ENCODE data around the gene PTGFRN.
A peak's percentile ranks its signal among the peaks of the same experiment; 100 is the strongest.
"Not testable (repeated sequence)": the region's sequence is repeated elsewhere in the genome, so short reads cannot be mapped to it uniquely, and the experiment has no call there.

PTGFRN gene

DNA sequence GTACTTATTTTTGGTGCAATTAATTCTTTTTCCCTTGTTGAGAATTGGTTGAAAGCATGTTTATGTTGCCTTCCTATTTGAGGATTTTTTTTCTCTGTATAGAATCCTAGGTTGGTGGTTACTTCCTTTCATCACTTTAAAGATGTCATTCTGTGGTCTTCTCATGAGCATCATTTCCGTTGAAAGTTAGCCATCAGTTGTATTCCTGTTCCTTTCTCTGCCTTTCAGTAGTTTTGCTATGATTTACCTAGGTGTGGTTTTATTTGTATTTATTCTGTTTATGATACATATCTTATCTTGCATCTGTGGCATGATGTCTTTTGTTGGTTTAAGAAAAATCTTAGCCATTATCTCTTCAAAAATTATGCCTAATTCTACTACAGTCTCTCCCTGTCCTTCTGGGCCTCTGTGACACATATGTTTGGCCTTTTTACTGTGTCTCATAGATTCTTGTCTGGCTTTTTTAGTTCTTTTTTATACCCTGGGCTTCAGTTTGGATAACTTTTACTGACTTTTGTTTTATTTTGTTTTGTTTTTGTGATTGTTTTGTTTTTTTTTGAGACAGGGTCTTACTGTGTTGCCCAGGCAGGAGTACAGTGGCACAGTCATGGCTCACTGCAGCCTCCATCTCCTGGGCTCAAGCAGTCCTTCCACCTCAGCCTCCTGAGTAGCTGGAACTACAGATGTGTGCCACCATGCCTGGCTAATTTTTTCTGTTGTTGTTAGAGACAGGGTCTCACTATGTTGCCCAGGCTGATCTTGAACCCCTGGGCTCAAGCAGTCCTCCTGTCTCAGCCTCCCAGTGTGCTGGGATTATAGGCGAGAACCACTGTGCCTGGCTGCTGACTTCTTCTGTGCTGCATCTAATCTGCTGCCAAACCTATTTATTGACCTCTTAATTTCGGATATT is 24.1 kb downstream of the PTGFRN start:
- no peak for TF ChIP-seq CTCF (IDR thresholded peaks at IDR 0.05; ENCODE audit: insufficient read depth, low read depth, low read length, missing control alignments)
- DNase-seq (ENCODE audit: low read depth), result no peak

GRCh38 chr1:116934586-116935207 is 25.0 kb downstream of the PTGFRN start:
- H3K4me3 ChIP-seq (ENCODE audit: low read depth, low read length), result no peak overlapping the region
- peak; percentile 49 for TF ChIP-seq CTCF (IDR thresholded peaks at IDR 0.05; ENCODE audit: insufficient read depth, low read depth, low read length, missing control alignments)
- DNase-seq (ENCODE audit: low read depth), result peak; percentile 52

More for the DNA sequence above, 24.1 kb downstream of the PTGFRN start:
- H3K4me3 ChIP-seq (ENCODE audit: low read depth, low read length), result no peak overlapping the region

DNA sequence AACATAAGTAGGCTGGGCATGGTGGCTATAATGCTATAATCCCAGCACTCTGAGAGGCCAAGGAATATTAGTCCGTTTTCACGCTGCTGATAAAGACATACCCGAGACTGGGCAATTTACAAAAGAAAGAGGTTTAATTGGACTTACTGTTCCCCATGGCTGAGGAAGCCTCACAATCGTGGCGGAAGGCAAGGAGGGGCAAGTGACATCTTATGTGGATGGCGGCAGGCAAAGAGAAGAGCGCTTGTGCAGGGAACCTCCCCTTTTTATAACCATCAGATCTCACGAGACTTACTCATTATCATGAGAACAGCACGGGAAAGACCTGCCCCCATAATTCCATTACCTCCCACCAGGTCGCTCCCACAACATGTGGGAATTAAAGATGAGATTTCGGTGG is 28.5 kb downstream of the PTGFRN start:
- no peak for DNase-seq (ENCODE audit: low read depth)
- TF ChIP-seq CTCF (IDR thresholded peaks at IDR 0.05; ENCODE audit: insufficient read depth, low read depth, low read length, missing control alignments), result no peak
- H3K4me3 ChIP-seq (ENCODE audit: low read depth, low read length), result no peak overlapping the region

GRCh38 chr1:116939780-116940543 is 30.2 kb downstream of the PTGFRN start:
- DNase-seq (ENCODE audit: low read depth); H3K4me3 ChIP-seq (ENCODE audit: low read depth, low read length): not testable (repeated sequence)

DNA sequence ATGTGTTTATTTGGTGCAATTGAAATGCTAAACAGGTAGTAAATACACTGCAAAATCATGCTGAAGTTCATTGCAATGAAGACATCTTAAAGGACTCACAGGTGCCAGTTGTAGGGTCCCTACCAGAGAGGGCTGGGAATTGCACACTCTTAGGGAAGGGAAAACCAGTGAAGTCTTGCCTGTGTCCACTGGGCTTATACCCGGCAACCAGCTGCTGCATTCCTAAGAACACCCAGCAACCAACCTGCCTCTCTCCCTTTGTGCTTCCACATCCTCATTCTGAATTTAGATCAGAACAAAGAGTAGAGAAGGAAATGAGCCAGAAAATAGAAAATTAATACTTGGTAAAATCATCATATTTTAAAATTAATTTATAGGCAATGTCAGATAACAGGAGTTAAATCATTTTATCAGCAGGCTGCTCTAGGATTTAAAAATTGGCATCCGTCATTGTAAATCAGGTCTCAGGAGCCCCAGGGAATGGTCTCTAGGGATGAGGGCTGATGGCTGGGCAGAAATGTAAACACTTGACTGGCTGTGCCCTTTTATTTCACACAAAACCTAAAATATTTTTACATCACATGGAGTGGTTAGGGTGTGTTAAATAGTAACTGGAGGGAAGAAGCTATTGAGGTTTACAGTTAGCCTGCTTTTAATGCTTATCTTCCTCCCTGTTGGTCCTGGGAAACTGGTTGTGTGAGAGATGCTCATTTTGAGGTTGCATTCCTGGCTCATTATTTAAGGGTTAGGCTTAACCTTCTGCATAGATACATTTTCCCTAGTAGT is 31.3 kb downstream of the PTGFRN start:
- TF ChIP-seq CTCF (IDR thresholded peaks at IDR 0.05; ENCODE audit: insufficient read depth, low read depth, low read length, missing control alignments), result no peak
- no peak overlapping the region for H3K4me3 ChIP-seq (ENCODE audit: low read depth, low read length)
- no peak for DNase-seq (ENCODE audit: low read depth)

- no peak overlapping the region for H3K4me3 ChIP-seq (ENCODE audit: low read depth, low read length)
- DNase-seq (ENCODE audit: low read depth), result no peak
- TF ChIP-seq CTCF (IDR thresholded peaks at IDR 0.05; ENCODE audit: insufficient read depth, low read depth, low read length, missing control alignments), result no peak
Measured at GRCh38 chr1:116941670-116942069, 32.0 kb downstream of the PTGFRN start.

All from GM12865 (cell line).